ENCODE measurements around the gene ASPSCR1. TPM values are rescaled to one million over a fixed set of nuclear protein-coding genes. Genes with fewer than 3 reads are reported as not detected.

Gene ASPSCR1
- total and polyA plus RNA-seq, 2 of the 8 experiments (the other 6 are each of a cell fraction or from before 2014, with no cell fraction given), result 33.3 to 43.7 TPM

DNA sequence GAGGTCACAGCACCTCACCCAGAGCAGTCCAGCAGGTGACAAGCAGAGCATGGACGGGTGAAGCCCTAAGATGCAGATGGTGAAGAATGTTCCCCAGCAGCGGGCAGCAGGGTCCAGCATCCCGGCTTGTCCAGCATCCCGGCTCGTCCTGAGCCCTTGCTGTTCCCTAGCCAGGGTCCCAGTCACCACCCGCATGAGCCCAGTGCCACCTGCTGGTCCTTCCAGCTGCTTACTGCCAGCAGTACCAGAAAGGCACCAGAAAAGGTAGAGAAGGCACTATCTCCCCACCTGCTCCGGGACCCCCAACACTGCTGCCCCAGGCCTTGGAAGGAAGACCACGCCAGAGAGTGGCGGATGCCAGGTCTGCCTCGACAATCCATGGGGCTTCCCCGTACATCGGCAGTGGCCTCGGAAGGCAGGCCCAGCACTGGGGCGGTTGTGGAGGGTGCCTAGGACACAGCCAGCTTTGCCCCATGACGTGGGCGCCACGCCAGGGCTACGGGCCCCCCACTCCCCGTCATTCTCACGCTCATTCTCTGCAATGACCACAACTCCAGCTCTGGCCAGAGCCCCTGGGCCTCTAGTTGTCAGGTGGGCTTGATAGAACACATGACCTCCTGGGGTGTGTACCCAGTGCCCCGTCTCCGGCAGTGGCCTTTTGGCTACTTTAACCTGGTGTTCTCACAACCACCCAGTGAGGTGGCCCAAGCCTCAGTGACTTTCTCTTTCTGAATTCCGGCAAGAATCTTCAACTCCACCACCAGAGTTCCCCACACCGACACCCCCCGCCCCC is 43.9 kb downstream of the ASPSCR1 start:
- Histone ChIP-seq H3K18ac (ENCODE audit: extremely low read depth, low read length) (no peak overlapping the region), H4K8ac (ENCODE audit: extremely low read depth, insufficient read depth, low read length) (no peak overlapping the region), H2BK12ac (ENCODE audit: low read depth, low read length) (no peak overlapping the region), H3K9ac (replicated peaks in 1 of 4; ENCODE audit: extremely low read depth in 1 of 4, low read depth in 3 of 4, low read length in 3 of 4) (no peak overlapping the region; a peak in 1 of 7 replicates), H3K27ac (ENCODE audit: low read depth, low read length) (no peak overlapping the region), H2BK120ac (replicated peaks; ENCODE audit: low read depth, low read length) (no peak overlapping the region), H3K4me3 (ENCODE audit: extremely low read depth in 1 of 4, insufficient read depth in 2 of 4, low read depth in 3 of 4, low read length in 4 of 4) (peak overlapping the region; percentile 83 to 93 (median 86); a peak in 5 of 8 replicates), H3K36me3 (ENCODE audit: control insufficient read depth in 2 of 4, insufficient read depth in 4 of 4, low read length in 3 of 4) (no peaks in the 10 kb centered on the region), H3K4me1 (replicated peaks in 1 of 4; ENCODE audit: control insufficient read depth in 3 of 4, insufficient read depth in 4 of 4, low read length in 3 of 4) (peaks cover 0 to 14% (median 8%) of the 10 kb centered on the region in 4 experiments; a peak in 5 of 7 replicates), H2BK5ac (ENCODE audit: low read depth, low read length) (no peak overlapping the region), H3K79me2 (ENCODE audit: control insufficient read depth in 1 of 2, insufficient read depth in 2 of 2, low read length in 2 of 2) (peaks cover 0 to 12% of the 10 kb centered on the region in 2 experiments; a peak in 1 of 4 replicates), H3K27me3 (replicated peaks in 1 of 4; ENCODE audit: control insufficient read depth in 3 of 4, extremely low read depth in 1 of 4, insufficient read depth in 3 of 4, low read length in 3 of 4) (no peaks in the 10 kb centered on the region), H4K20me1 (replicated peaks in 1 of 2; ENCODE audit: control insufficient read depth in 1 of 2, insufficient read depth in 2 of 2, low read length in 2 of 2) (peaks cover 7 to 14% of the 10 kb centered on the region in 2 experiments), H3K23me2 (ENCODE audit: low read depth, low read length) (peaks cover 12% of the 10 kb centered on the region), H3K56ac (replicated peaks; ENCODE audit: insufficient read length, low read depth, low read length) (no peak overlapping the region), H4K91ac (replicated peaks; ENCODE audit: insufficient read length, low read length) (no peak overlapping the region), H2AFZ (ENCODE audit: low read length) (no peak overlapping the region), H3K9me3 (ENCODE audit: insufficient read depth in 2 of 2, low read depth in 1 of 2, low read length in 1 of 2) (no peaks in the 10 kb centered on the region), H2BK15ac (ENCODE audit: low read length) (no peak overlapping the region), H2BK20ac (ENCODE audit: low read length) (no peak overlapping the region), H2AK5ac (ENCODE audit: low read depth, low read length) (no peak overlapping the region), H3K4ac (replicated peaks; ENCODE audit: insufficient read length, low read depth, low read length) (peak overlapping the region; percentile 44), H3K23ac (ENCODE audit: insufficient read length) (no peak overlapping the region), H3K4me2 (ENCODE audit: insufficient read depth in 1 of 2, low read depth in 2 of 2, low read length in 2 of 2) (peak overlapping the region; percentile 87 to 92; a peak in 3 of 4 replicates), H3K14ac (ENCODE audit: insufficient read length) (no peak overlapping the region), H3K79me1 (ENCODE audit: low read depth, low read length) (peaks cover 4% of the 10 kb centered on the region; the same call in 1 of the 2 replicates), H4K5ac (ENCODE audit: insufficient read length, low read depth, low read length) (no peak overlapping the region)
- ChIA-PET CTCF (ENCODE audit: partially characterized antibody) (interaction anchor here (0.6 to 4.7 kb wide), 28 partner anchors 9 to 121 kb away, joined by 3 to 29 read pairs (median 6); partner anchors contain the start of genes ASPSCR1, DUS1L, MAFG and SIRT7), POLR2A (ENCODE audit: partially characterized antibody) (interaction anchor here (0.7 to 4.3 kb wide), 10 partner anchors 9 to 135 kb away, joined by 3 to 22 read pairs (median 7); partner anchors contain the start of genes FASN and RAC3)
- DNase-seq (ENCODE audit: low read depth in 1 of 2, low spot score in 2 of 2) (no peak), FAIRE-seq (no peak)
- 93% methylated on average over 25 of the region's 25 CpGs; no CpG with 5 or more reads in 1 of the 2 experiments for WGBS, 2 experiments (ENCODE audit: extremely low coverage in 1 of 2, insufficient coverage in 1 of 2, insufficient read length in 1 of 2, insufficient replicate concordance in 2 of 2, low coverage in 1 of 2, low lambda C conversion rate in 2 of 2, missing lambda C conversion rate in 1 of 2)
- no peak for TF ChIP-seq BCL11A (IDR thresholded peaks at IDR 0.05; ENCODE audit: low read depth in 2 of 2, low read length in 2 of 2)
- no peak for TF ChIP-seq EZH2 (IDR thresholded peaks at IDR 0.05; ENCODE audit: low read depth, low read length, severe bottlenecking)
- no peak for TF ChIP-seq POU5F1 (IDR thresholded peaks at IDR 0.05; ENCODE audit: low read depth, low read length)
- TF ChIP-seq SRF (IDR thresholded peaks at IDR 0.05; ENCODE audit: low read depth, low read length), result no peak
- no peak for TF ChIP-seq SAP30 (IDR thresholded peaks at IDR 0.05; ENCODE audit: insufficient read depth, insufficient replicate concordance, low read length)
- no peak for TF ChIP-seq POLR2A (IDR thresholded peaks at IDR 0.05; ENCODE audit: control extremely low read depth in 1 of 2, low read depth in 2 of 2, low read length in 2 of 2)
- TF ChIP-seq RNF2 (IDR thresholded peaks at IDR 0.05; ENCODE audit: borderline replicate concordance, low read depth, low read length, missing control alignments, poor library complexity, severe bottlenecking), result no peak
- TF ChIP-seq, protein P1, sequence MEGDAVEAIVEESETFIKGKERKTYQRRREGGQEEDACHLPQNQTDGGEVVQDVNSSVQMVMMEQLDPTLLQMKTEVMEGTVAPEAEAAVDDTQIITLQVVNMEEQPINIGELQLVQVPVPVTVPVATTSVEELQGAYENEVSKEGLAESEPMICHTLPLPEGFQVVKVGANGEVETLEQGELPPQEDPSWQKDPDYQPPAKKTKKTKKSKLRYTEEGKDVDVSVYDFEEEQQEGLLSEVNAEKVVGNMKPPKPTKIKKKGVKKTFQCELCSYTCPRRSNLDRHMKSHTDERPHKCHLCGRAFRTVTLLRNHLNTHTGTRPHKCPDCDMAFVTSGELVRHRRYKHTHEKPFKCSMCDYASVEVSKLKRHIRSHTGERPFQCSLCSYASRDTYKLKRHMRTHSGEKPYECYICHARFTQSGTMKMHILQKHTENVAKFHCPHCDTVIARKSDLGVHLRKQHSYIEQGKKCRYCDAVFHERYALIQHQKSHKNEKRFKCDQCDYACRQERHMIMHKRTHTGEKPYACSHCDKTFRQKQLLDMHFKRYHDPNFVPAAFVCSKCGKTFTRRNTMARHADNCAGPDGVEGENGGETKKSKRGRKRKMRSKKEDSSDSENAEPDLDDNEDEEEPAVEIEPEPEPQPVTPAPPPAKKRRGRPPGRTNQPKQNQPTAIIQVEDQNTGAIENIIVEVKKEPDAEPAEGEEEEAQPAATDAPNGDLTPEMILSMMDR (IDR thresholded peaks at IDR 0.05; ENCODE audit: control extremely low read depth in 1 of 3, insufficient read depth in 1 of 3, low read depth in 1 of 3, low read length in 3 of 3), result peak; percentile 47 to 55 (median 51)
